ENCODE results near the gene NR2F6. TPM values are rescaled to one million over a fixed set of nuclear protein-coding genes. Genes with fewer than 3 reads are reported as not detected.

Gene NR2F6
- total RNA-seq, 1 donor from 2014 or later: 72.8 TPM

- peaks cover 13% of the 10 kb centered on the region for H3K36me3 Mint-ChIP-seq (ENCODE audit: low read depth, unreplicated experiment)
- no peak for TF ChIP-seq CTCF (IDR thresholded peaks at IDR 0.05; ENCODE audit: insufficient read depth, low read depth, low read length)
- TF ChIP-seq EZH2 (IDR thresholded peaks at IDR 0.05; ENCODE audit: insufficient read depth, low read length): no peak
- peak overlapping the region; percentile 93 for H3K4me2 ChIP-seq (ENCODE audit: low read length)
- no peaks in the 10 kb centered on the region for H3K27me3 ChIP-seq (ENCODE audit: insufficient read depth, low read length)
- peaks cover 36% of the 10 kb centered on the region for H4K20me1 ChIP-seq (ENCODE audit: insufficient read depth, low read length)
- H3K4me3 Mint-ChIP-seq (ENCODE audit: unreplicated experiment): no peak overlapping the region
- peaks cover 14% of the 10 kb centered on the region for H3K4me1 ChIP-seq (ENCODE audit: insufficient read depth, low read length)
- H2AFZ ChIP-seq (ENCODE audit: low read depth, low read length): peak overlapping the region; percentile 62
- FAIRE-seq (no peak), DNase-seq (ENCODE audit: low read depth) (no peak)
- peak overlapping the region; percentile 62 for H3K4me3 ChIP-seq (ENCODE audit: insufficient read depth, low read depth, low read length)
- peaks cover 9% of the 10 kb centered on the region for H3K36me3 ChIP-seq (ENCODE audit: insufficient read depth, low read length)
- no peaks in the 10 kb centered on the region for H3K4me1 Mint-ChIP-seq (ENCODE audit: low read depth, unreplicated experiment)
- H3K9me3 ChIP-seq (ENCODE audit: insufficient read depth, low read depth, low read length): no peaks in the 10 kb centered on the region
- peaks cover 24% of the 10 kb centered on the region for H3K79me2 ChIP-seq (ENCODE audit: insufficient read depth, low read length)
- no peak overlapping the region for H3K27ac Mint-ChIP-seq (ENCODE audit: unreplicated experiment)
- H3K27ac ChIP-seq (ENCODE audit: low read depth, low read length): no peak overlapping the region
- H3K27me3 Mint-ChIP-seq (ENCODE audit: low read depth, unreplicated experiment): no peaks in the 10 kb centered on the region
- H3K9ac ChIP-seq (ENCODE audit: low read length): peak overlapping the region; percentile 69
- H3K9me3 Mint-ChIP-seq (ENCODE audit: unreplicated experiment): no peaks in the 10 kb centered on the region
These were observed 9.5 kb downstream of the NR2F6 start for GRCh38 chr19:17235971-17236777.

GRCh38 chr19:17235300-17235970, 10.3 kb downstream of the NR2F6 start:
- Histone ChIP-seq H3K9me3 (ENCODE audit: insufficient read depth, low read depth, low read length) (no peaks in the 10 kb centered on the region), H3K4me3 (ENCODE audit: insufficient read depth, low read depth, low read length) (peak overlapping the region; percentile 62), H3K4me1 (ENCODE audit: insufficient read depth, low read length) (peaks cover 14% of the 10 kb centered on the region), H2AFZ (ENCODE audit: low read depth, low read length) (peak overlapping the region; percentile 62), H3K9ac (ENCODE audit: low read length) (peak overlapping the region; percentile 69), H4K20me1 (ENCODE audit: insufficient read depth, low read length) (peaks cover 34% of the 10 kb centered on the region), H3K27me3 (ENCODE audit: insufficient read depth, low read length) (no peaks in the 10 kb centered on the region), H3K27ac (ENCODE audit: low read depth, low read length) (no peak overlapping the region), H3K4me2 (ENCODE audit: low read length) (peak overlapping the region; percentile 93), H3K79me2 (ENCODE audit: insufficient read depth, low read length) (peaks cover 24% of the 10 kb centered on the region), H3K36me3 (ENCODE audit: insufficient read depth, low read length) (peaks cover 10% of the 10 kb centered on the region)
- H3K4me1 Mint-ChIP-seq (ENCODE audit: low read depth, unreplicated experiment): no peaks in the 10 kb centered on the region
- no peaks in the 10 kb centered on the region for H3K27me3 Mint-ChIP-seq (ENCODE audit: low read depth, unreplicated experiment)
- H3K4me3 Mint-ChIP-seq (ENCODE audit: unreplicated experiment): peak overlapping the region; percentile 73
- H3K27ac Mint-ChIP-seq (ENCODE audit: unreplicated experiment): no peak overlapping the region
- DNase-seq (ENCODE audit: low read depth): peak; percentile 68
- no peaks in the 10 kb centered on the region for H3K9me3 Mint-ChIP-seq (ENCODE audit: unreplicated experiment)
- TF ChIP-seq CTCF (IDR thresholded peaks at IDR 0.05; ENCODE audit: insufficient read depth, low read depth, low read length) (no peak), EZH2 (IDR thresholded peaks at IDR 0.05; ENCODE audit: insufficient read depth, low read length) (no peak)
- no peak for FAIRE-seq
- peaks cover 14% of the 10 kb centered on the region for H3K36me3 Mint-ChIP-seq (ENCODE audit: low read depth, unreplicated experiment)

Measured in astrocyte (in vitro differentiated cells and primary cell).